TTC549 (cell line): ENCODE data around the gene CDK16.

Source experiments
- FAIRE-seq: peaks from 2 replicates; lab custom pipeline; 2012; peaks lifted over from hg19 to GRCh38; lab: Jason Lieb, UNC

Gene CDK16

DNA sequence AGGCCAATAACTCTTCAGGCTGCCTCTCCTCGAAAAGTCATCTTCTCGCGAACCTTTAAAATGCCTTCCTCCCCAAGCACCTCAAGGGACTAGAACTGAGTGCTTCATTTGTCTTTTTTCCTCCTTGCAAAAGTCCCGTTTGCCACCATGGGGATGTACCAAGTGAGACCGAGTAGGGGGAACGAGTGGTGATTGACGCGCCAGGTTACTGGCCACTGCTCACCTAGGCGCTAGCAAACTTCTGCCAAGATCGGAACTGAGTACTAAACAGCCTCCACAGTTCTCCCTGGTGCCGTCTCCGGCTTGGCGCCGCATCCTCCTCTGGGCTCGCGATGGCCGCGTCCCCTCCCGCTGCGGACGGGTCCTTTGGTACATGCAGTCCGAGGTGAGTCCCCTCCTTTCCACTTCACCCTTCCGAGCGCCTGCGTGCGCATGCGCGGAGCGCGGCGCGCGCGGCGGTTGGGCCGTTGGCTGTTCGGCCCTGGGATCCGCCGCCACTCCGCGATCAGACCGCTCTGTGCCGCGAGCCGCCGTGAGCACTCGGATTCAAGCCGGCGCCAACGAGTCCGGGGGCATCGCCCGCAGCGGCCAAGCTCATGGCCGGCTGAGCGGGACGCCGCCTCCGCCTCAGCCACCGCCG lies at the start of gene CDK16:
Gene CDK16 (plus strand): TSS at position 402 of the 640 bp plus-strand sequence. CDS start 4,877 bp downstream, outside the sequence.
- FAIRE-seq = no peak

DNA sequence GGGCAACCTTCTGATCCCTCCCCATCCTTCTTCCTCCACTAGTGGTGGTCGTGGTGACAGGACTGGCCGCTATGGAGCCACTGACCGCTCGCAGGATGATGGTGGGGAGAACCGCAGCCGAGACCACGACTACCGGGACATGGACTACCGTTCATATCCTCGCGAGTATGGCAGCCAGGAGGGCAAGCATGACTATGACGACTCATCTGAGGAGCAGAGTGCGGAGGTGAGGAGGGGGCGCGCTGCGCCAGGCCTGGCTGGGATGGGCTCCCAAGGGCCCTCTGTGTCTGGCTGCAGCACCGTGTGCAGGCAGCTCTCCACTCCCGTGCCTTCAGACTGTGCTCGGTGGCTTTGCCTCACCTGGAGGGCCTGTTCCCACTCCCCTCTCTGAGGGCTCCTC lies 49.2 kb upstream of the CDK16 start:
- no peak for FAIRE-seq

DNA sequence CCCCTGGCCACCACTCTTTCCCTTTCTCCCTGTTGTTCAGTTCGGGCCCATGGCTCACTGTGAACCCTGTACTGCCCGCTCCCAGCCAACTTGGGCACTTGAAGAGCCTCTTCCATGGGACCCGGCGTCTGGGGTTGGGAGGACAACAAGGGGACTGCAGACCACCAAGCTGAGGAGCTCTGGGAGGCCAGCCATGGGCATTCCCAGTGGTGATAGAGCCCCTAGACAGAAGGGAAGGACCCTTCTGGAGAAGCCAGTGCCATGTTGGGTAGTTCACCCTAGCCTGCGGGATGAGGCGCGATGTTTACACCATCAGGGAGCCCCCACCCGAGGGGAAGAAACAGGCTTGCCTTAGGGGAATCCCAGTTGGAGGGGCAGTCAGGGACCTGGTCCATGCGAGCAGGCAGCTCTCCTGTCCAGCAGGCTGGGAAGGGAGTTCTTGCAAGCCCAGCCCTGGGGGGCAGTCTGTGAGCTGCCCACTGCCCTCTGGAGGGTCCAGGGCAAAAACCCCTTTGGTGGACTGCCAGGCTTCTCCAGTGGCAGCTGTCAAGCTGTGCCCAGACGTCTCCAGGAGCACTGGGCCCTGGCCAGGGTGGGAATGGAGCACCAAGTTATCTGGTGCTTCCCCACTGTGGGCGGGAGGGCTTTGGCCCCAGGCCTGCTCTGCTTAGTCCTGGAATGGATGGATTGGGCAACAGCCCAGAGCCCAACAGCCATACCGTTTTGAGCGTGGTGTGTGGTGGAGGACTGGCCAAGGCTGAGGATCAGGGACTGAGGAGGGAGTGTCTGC lies 48.6 kb upstream of the CDK16 start:
- FAIRE-seq = no peak

DNA sequence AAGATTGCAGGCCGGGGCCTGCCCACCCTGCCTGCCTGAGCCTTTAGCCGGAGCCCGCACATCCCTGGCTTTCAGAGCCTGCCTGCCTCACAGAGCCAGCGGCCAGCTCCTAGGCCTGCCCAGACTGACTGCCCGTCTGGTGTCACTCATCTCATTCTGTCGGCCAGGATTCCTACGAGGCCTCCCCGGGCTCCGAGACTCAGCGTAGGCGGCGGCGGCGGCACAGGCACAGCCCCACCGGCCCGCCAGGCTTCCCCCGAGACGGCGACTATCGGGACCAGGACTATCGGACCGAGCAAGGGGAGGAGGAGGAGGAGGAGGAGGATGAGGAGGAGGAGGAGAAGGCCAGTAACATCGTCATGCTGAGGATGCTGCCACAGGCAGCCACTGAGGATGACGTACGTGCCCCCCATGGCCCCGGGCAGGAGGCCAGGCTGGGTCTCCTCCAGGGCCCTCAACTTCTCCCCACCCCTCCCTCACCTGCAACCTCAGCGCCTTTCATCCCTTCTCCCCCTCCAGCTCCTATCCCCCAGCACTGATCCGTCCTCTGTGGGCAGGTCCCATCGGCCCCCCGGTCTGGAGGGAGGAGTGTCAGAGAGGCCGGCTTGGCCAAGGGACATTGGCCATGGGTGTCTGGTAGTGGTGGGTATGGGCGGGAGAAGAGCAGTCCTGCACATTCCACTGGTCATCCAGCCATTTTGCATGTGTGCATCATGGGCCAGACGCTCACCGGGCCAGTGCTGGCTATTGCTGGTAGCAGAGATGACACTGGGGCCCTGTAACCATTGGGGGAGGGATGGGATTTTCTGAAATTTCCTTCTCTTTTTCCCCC lies 47.4 kb upstream of the CDK16 start:
- no peak for FAIRE-seq

DNA sequence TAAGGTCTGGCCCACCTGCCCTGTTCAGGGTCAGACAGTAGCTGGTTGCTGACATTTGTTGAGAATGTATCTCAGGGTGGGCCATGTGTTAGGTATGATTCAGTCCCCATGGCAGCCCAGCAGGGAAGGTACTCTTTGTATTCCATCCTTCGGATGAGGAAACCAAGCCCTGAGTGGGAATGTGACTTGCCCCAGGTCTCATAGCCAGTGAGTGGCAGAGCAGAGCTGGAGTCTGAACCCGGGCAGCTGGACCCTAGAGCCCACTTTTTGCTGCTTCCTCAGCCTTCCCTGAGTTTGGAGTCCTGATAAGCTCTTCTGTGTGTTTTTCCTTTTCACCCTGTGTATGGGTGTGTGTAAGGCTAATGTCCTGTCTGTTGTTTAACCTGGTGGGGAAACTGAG lies 46.5 kb upstream of the CDK16 start:
- no peak for FAIRE-seq

DNA sequence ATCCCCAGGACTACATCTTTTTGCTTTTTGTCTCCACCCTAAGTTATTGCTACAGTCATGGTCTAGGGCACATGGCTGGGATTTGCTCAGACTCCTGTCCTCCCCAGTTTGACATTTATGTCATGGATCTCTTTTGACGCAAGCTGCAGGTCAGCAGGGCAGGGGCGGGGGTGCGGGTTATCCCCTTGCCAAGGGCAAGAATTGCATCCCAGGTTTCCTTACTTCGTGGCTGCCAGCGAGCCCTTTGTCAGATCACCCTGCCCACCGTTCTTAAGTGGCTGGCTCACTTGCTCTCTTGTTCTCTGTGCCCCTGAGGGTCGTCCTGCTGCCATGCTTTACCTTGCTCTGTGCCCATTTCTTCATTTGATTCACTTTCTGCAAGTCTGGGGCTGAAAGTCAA lies 45.9 kb upstream of the CDK16 start:
- FAIRE-seq = no peak

DNA sequence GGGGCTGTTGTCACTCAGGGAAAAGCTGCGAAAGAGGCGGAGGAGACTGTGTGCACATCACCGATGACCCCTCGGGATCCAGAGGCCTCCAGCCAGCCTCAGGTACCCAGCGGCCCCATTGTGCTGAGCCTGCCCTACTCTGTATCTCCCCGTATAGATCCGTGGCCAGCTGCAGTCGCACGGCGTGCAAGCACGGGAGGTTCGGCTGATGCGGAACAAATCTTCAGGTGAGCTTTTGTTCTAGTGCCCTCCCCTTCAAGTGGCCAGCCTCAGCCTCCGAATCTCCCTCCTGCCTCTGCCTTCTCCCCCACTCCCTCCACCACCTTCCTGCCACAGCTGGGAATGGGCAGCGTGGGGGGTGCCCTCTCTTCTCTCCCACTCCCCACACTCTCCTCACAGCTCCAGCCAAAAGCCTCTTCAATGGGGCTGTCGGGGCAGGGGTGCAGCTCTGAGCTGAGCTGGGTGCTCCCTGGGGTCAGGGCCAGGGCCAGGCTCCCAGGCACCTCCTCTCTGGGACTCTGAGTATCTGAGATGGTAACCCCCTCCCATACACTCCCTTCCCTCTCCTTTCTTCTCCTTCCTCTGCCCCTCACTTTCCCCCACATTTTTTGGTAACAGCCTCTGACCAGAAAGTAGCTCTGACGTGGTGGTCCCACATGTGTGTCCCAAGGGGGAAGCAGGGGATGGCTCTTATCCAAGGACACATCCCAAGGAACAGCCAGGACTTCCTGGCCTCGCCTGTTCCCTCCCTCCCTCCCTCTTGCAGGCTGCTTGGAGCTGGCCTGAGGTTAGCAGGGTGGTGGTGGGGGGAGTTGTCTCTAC lies 45.3 kb upstream of the CDK16 start:
- no peak for FAIRE-seq

DNA sequence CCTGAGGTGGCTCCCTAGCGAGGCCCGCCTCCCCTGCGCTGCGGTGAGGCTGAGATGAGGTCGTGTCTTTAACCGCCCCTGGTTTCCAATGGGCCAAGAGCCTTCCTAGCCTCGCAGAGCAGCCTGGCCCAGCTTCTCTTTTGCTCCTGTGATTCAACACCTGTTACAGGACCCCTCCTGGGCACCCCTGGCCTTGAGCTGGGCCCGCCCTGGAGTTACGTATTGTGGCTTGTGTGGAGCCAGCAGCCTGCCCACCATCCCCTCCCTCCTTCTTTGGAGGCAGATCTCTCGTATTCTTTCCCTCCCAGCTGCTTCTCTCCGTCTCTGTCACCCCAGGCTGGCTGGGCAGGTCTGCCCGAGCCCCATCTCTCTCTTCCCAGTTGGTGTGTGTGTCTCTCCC lies 44.1 kb upstream of the CDK16 start:
- no peak for FAIRE-seq

DNA sequence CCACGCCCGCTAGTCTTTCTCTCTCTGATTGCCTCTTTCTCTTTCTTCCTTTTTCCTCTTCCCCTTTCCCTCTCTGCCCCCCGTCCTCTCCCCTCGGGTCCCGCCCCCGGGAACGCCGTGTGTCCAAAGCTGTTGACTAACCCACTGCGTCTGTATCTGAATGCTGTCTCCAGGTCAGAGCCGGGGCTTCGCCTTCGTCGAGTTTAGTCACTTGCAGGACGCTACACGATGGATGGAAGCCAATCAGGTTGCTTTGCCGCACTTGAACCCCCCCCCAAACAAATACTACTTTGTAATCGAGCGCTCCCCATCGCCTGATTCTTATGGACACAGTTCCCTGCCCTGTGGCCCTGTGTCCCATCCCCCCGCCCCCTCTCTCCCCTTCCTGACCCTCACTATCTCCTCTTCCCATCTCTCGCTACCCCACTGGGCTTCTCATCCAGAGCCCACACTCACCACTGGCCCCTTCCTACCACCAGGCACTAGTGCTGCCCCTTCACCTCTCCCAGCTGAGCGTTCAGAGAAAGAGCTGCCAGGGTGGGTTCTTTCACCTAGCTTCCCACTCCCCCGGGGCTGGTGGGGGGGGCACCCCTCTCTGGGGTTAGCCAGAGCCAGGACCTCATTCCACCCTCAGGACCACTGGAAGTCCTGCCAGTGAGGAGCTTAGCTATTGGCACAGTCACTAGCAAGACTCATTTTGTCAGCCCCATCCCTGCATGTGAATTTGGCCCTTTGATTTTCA lies 43.5 kb upstream of the CDK16 start:
- FAIRE-seq = no peak

DNA sequence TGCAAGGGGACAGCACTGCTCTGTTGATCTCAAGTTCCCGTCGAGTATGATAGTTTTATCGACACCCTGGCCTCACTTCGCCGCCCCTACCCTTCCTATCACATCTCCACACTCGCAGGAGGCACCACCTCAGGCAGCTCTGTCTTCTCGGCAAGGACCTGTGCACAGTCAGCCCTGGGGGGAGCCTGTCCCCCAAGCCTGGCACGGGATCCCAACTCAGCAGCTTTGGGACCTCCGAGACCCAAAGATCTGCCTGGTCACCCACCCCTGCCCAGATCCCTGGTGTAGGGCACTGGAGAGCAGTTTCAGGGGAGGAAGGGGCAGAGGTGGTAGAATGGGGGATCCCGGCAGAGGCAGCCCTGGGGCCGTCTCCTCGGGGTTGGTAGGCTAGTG lies 42.9 kb upstream of the CDK16 start:
- FAIRE-seq = no peak

DNA sequence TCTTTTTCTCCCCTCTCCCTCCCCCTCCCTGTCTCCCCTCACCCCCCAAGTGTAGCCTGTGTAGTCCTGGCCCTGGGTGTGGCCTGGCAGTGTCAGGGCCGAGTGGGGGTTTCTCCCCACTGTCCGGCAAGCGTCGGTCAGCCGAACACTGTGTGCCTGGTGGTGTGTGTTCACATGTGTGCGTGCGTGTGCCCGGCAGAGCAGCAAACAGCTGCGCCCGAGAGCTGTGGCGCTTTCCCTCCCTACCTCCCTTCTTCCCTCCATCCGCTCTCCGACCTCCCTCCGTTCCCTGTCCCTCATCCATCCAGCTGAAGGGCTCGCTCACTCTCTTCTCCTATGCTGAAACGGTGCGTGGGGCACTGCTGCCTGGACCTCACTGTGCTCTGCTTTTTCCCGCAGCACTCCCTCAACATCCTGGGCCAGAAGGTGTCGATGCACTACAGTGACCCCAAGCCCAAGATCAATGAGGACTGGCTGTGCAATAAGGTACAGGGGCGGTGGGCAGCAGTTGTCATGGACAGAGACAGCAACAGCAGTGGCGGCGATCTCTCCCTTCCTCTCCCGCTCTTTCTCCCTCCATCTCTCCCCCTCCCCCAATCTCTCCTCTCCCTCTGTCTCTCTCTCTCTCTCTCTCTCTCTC lies 42.3 kb upstream of the CDK16 start:
- no peak for FAIRE-seq

DNA sequence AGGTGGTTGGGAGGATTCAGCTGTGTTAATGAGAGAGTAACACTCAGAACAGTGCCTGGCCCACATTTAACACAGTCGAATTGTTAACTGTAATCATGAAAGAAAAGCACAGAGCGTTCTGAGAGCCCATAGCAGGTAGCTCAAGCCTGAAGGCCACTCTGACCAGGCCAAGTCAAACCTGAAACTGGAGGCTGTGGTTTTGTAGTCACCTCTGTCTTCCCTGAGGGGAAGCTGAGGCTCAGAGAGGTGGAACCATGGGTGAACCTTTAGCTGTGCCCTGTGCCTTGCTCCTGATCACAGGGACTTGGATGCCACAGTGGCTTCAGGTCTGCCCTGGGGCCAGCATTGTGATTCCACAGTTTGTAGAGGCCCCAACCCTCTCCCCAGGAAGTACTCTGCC lies 41.4 kb upstream of the CDK16 start:
- FAIRE-seq = no peak

DNA sequence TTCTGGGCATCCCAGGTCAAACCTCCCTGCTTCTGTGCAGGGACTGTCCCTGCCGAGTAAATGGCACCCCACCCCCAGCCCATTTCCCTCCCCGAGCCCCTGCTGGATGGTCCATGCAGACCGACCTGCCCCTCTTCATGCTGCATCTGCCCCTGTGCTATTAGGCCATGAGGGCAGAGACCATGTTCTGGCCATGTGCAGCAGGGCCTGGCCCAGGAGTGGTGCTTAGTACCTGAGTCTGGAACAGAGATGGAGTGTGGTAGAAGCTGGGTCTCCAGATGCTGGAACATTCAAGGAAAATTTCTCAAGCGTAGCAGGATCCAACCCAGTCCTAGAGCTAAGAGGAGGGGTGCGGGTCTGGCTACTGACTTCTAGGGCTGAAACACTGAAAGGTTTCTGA lies 40.1 kb upstream of the CDK16 start:
- no peak for FAIRE-seq

DNA sequence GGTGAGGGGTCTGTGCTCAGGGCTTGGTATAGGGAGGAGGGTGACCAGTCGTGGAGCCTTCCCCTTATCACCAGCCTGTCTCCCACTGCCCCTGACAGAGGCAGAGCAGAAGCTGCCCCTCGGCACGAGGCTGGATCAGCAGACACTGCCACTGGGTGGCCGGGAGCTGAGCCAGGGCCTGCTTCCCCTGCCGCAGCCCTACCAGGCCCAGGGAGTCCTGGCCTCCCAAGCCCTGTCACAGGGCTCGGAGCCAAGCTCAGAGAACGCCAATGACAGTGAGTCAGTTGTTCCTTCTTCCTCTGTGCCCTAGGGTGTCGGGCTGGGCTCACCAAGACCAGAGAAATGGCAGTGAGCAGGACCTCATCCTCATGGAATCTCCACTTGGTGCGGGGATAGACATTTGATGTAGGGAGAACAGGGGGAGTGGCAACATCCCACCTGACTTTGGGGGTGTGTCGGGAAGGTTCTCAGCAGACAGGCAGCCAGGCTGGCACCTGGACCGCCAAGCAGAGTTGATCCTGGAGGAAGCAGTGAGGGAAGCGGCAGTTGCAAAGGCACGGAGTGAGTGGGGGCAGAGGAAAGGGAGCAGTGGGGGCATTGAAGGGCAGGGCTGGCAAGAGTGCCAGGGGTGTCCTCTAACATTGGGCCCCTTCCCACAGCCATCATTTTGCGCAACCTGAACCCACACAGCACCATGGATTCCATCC lies 39.1 kb upstream of the CDK16 start:
- FAIRE-seq = no peak

DNA sequence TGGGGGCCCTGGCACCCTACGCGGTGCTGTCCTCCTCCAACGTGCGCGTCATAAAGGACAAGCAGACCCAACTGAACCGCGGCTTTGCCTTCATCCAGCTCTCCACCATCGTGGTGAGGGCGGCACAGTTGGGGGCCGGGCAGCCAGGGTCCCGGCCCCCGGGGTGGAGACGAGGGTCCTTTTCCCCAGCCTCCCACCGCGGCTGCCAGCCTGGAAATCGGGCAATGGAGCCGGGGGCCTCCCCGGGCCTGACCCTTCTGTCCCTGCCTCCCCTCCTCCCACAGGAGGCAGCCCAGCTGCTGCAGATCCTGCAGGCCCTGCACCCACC lies 38.6 kb upstream of the CDK16 start:
- no peak for FAIRE-seq

DNA sequence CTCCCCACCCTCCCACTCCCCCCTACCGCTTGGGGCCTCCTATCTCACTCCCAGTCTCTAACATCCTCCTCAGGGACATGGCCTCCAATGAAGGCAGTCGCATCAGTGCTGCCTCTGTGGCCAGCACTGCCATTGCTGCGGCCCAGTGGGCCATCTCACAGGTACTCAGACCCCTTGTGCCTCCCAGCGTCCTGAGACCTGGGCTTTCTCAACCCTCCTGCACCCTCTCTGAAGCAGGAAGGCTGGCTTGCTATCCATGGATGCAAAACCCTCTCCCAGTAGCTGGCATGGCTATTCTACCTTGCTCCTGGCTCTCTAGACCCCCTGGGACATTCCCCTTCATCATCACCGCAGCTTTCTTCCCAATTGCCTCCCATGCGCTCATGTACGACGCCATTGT lies 38.1 kb upstream of the CDK16 start:
- FAIRE-seq = no peak

DNA sequence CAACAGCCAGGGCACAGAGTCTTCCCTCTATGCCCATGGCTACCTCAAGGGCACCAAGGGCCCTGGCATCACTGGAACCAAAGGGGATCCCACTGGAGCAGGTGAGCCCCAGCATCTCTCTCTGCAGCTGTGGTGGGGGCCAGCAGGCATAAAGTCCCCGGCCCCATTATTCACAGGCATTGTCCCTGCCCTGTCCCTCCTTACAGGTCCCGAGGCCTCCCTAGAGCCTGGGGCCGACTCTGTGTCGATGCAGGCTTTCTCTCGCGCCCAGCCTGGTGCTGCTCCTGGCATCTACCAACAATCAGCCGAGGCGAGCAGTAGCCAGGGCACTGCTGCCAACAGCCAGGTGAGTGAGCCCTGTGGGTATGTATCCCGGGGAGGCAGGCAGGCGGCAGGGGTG lies 37.2 kb upstream of the CDK16 start:
- FAIRE-seq = no peak

DNA sequence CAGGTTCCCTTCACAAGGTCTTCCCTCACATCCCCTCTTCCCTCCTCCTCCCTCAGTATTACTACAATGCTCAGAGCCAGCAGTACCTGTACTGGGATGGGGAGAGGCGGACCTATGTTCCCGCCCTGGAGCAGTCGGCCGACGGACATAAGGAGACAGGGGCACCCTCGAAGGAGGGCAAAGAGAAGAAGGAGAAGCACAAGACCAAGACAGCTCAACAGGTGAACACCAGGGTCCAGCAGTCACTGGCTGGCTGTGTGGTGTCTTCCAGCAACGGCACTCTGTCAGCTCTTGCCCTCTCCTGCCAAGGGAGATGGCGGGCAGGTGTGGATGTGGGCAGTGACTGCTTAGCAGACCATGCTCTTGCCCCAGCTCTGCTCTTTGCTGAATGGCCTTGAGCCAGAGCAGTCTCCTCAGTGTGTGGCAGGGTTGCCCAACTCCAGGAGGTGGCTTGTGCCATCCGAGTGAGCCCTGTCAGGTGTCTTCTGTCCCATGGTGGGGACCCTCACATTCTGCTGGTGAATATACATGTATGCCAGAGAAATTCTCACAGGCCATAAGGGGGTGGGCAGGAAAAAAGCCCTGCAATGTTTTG lies 36.3 kb upstream of the CDK16 start:
- FAIRE-seq = no peak

DNA sequence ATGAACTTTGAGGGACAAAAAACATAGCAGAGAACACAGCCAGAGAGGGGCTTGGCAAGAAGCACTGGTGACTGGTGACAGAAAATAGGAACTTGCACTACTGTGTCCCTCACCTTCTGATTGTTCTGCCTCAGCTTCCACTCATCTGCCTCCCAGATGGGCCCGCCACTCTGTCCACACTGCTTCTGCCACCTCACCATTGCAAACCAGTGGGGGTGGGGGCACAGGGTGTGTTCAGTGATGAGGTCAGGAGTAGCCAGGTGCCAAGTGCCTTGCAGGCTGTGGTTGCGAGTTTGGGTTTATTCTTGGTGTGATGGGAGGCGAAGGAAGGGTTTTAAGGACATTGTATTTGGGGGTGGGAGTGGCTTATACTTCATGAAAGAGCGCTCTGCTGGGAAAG lies 34.0 kb upstream of the CDK16 start:
- FAIRE-seq = no peak

DNA sequence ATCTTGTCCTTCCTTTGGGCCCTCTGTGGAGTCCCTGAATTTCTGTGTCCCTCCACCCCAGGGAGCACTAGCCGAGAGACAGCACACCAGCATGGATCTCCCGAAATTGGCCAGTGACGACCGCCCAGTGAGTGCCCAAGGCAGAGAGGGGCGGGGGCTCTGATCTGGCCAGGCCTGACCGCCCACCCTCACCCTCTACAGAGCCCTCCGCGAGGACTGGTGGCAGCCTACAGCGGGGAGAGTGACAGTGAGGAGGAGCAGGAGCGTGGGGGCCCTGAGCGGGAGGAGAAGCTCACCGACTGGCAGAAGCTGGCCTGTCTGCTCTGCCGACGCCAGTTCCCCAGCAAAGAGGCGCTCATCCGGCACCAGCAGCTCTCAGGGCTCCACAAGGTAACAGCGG lies 33.2 kb upstream of the CDK16 start:
- no peak for FAIRE-seq
